Astrocyte (in vitro differentiated cells and primary cell): Measurements from ENCODE around the gene APBB2. TPM values are rescaled to one million over a fixed set of nuclear protein-coding genes. Genes with fewer than 3 reads are reported as not detected.
A peak's percentile ranks its signal among the peaks of the same experiment; 100 is the strongest.

Experiments used
- DNase-seq: peaks from one replicate; pipeline ENCODE4 v3.0.0-alpha.2; 2010; ENCODE audit warnings: low read depth
- FAIRE-seq: peaks from 2 replicates; lab custom pipeline; 2011; peaks lifted over from hg19 to GRCh38; lab: Jason Lieb, UNC
- H2AFZ ChIP-seq: 2 replicates; pipeline ENCODE4 v1.6.0; 2012; ENCODE audit warnings: low read depth, low read length, inconsistent platforms
- H3K27ac ChIP-seq: 2 replicates; pipeline ENCODE4 v1.5.1; 2011; ENCODE audit warnings: low read depth, low read length, inconsistent platforms
- H3K27me3 ChIP-seq: 2 replicates; pipeline ENCODE4 v1.6.0; 2011; ENCODE audit warnings: low read length, inconsistent platforms; ENCODE audit not compliant: insufficient read depth
- H3K36me3 ChIP-seq: 2 replicates; pipeline ENCODE4 v1.5.1; 2011; ENCODE audit warnings: low read length, inconsistent platforms; ENCODE audit not compliant: insufficient read depth
- H3K4me1 ChIP-seq: 2 replicates; pipeline ENCODE4 v1.5.1; 2011; ENCODE audit warnings: low read length, inconsistent platforms; ENCODE audit not compliant: insufficient read depth
- H3K4me2 ChIP-seq: 2 replicates; pipeline ENCODE4 v1.6.0; 2012; ENCODE audit warnings: low read length, inconsistent platforms
- H3K4me3 ChIP-seq: 2 replicates; pipeline ENCODE4 v1.5.1; 2011; ENCODE audit warnings: low read depth, mild to moderate bottlenecking, low read length, inconsistent platforms; ENCODE audit not compliant: insufficient read depth
- H3K79me2 ChIP-seq: 2 replicates; pipeline ENCODE4 v1.6.0; 2012; ENCODE audit warnings: mild to moderate bottlenecking, low read length, inconsistent platforms; ENCODE audit not compliant: insufficient read depth
- H3K9ac ChIP-seq: 2 replicates; pipeline ENCODE4 v1.6.0; 2012; ENCODE audit warnings: mild to moderate bottlenecking, low read length, inconsistent platforms
- H3K9me3 ChIP-seq: 2 replicates; pipeline ENCODE4 v1.5.1; 2012; ENCODE audit warnings: low read depth, mild to moderate bottlenecking, low read length, inconsistent platforms; ENCODE audit not compliant: insufficient read depth
- H4K20me1 ChIP-seq: 2 replicates; pipeline ENCODE4 v1.6.0; 2012; ENCODE audit warnings: low read length, inconsistent platforms; ENCODE audit not compliant: insufficient read depth
- H3K27ac Mint-ChIP-seq: one replicate; pipeline ENCODE4 v1.8.0; 2021; ENCODE audit warnings: mild to moderate bottlenecking, mixed read lengths; ENCODE audit not compliant: unreplicated experiment
- H3K27me3 Mint-ChIP-seq: one replicate; pipeline ENCODE4 v1.8.0; 2021; ENCODE audit warnings: low read depth, mixed read lengths; ENCODE audit not compliant: unreplicated experiment
- H3K36me3 Mint-ChIP-seq: one replicate; pipeline ENCODE4 v1.8.0; 2021; ENCODE audit warnings: low read depth, mixed read lengths; ENCODE audit not compliant: unreplicated experiment
- H3K4me1 Mint-ChIP-seq: one replicate; pipeline ENCODE4 v1.8.0; 2021; ENCODE audit warnings: low read depth, mixed read lengths; ENCODE audit not compliant: unreplicated experiment
- H3K4me3 Mint-ChIP-seq: one replicate; pipeline ENCODE4 v1.8.0; 2021; ENCODE audit warnings: mild to moderate bottlenecking, moderate library complexity, mixed read lengths; ENCODE audit not compliant: unreplicated experiment
- H3K9me3 Mint-ChIP-seq: one replicate; pipeline ENCODE4 v1.8.0; 2021; ENCODE audit warnings: mild to moderate bottlenecking, mixed read lengths; ENCODE audit not compliant: unreplicated experiment
- EZH2 ChIP-seq: IDR thresholded peaks from 2 replicates; pipeline ENCODE4 v1.6.1; 2012; ENCODE audit warnings: mild to moderate bottlenecking, low read length, inconsistent platforms; ENCODE audit not compliant: insufficient read depth
- total RNA-seq: library from RNA; stranded (reverse); gene quantifications from 2 replicates; pipeline ENCODE4 v1.2.1, GENCODE V29; 2021
- TF ChIP-seq, protein P1 (sequence below): IDR thresholded peaks from 2 replicates; pipeline ENCODE4 v1.5.1; 2011; ENCODE audit warnings: low read depth, mild to moderate bottlenecking, inconsistent platforms, low read length, moderate library complexity; ENCODE audit not compliant: insufficient read depth

APBB2 gene
- total RNA-seq, 1 donor from 2014 or later = 173 TPM

DNA sequence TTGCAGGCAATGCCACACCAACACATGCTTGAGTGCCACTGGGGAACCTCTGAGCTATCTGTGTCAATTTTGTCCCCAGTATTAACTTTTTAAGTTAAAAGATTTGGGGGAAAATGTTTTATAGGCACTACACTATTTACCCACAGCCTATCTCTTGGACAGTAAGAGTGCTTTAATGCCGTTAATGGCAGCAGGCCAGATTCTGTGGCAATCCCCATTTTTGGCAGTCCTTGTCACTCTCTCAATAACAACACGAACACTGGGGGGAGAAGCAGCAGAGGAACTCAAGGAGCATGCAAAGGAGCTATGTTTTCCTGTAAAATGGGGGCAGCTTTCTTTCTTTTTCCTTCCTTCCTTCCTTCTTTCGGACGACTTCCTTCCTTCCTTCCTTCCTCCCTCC, 296.0 kb downstream of the APBB2 start:
- Mint-ChIP-seq H3K27me3 (no peaks in the 10 kb centered on the region), H3K36me3 (peaks cover 18% of the 10 kb centered on the region), H3K4me1 (peaks cover 41% of the 10 kb centered on the region), H3K9me3 (no peaks in the 10 kb centered on the region), H3K27ac (peak overlapping the region; percentile 41), H3K4me3 (no peak overlapping the region)
- Histone ChIP-seq H3K27ac (no peak overlapping the region), H3K79me2 (no peaks in the 10 kb centered on the region), H3K4me3 (no peak overlapping the region), H4K20me1 (no peaks in the 10 kb centered on the region), H2AFZ (no peak overlapping the region), H3K36me3 (no peaks in the 10 kb centered on the region), H3K27me3 (no peaks in the 10 kb centered on the region), H3K9ac (no peak overlapping the region), H3K4me2 (no peak overlapping the region), H3K9me3 (no peaks in the 10 kb centered on the region), H3K4me1 (peaks cover 27% of the 10 kb centered on the region)
- DNase-seq = peak; percentile 53
- no peak for TF ChIP-seq EZH2
- TF ChIP-seq, protein P1, sequence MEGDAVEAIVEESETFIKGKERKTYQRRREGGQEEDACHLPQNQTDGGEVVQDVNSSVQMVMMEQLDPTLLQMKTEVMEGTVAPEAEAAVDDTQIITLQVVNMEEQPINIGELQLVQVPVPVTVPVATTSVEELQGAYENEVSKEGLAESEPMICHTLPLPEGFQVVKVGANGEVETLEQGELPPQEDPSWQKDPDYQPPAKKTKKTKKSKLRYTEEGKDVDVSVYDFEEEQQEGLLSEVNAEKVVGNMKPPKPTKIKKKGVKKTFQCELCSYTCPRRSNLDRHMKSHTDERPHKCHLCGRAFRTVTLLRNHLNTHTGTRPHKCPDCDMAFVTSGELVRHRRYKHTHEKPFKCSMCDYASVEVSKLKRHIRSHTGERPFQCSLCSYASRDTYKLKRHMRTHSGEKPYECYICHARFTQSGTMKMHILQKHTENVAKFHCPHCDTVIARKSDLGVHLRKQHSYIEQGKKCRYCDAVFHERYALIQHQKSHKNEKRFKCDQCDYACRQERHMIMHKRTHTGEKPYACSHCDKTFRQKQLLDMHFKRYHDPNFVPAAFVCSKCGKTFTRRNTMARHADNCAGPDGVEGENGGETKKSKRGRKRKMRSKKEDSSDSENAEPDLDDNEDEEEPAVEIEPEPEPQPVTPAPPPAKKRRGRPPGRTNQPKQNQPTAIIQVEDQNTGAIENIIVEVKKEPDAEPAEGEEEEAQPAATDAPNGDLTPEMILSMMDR = no peak
- FAIRE-seq = peak; percentile 17

DNA sequence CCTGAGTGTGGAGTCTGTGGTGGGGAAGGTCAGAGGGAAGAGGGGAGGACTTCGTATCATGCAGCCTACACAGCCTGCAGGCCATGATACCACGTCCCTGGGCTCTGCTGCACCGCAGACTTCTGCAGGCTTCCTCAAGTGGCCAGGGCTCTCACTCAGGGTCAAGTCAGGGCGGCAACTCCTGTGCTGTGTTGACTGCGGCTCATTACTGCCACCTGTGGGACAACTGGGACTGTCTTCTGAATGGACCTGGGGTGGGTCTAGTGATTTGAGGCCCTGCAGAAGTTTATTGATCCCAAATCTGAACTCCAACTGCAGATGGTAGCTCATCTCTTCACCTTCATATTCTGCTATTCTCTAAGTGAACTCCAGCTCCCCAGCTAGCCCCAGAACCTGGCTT, 297.5 kb downstream of the APBB2 start:
- H3K79me2 ChIP-seq = no peaks in the 10 kb centered on the region
- H3K9ac ChIP-seq = peak overlapping the region; percentile 37
- H3K9me3 ChIP-seq = no peaks in the 10 kb centered on the region
- H3K36me3 Mint-ChIP-seq = peaks cover 20% of the 10 kb centered on the region
- no peak overlapping the region for H3K4me3 ChIP-seq
- H3K27ac ChIP-seq = peak overlapping the region; percentile 57
- no peaks in the 10 kb centered on the region for H3K36me3 ChIP-seq
- TF ChIP-seq, protein P1 = peak; percentile 16
- no peak for TF ChIP-seq EZH2
- FAIRE-seq = no peak
- H3K4me1 Mint-ChIP-seq = peaks cover 46% of the 10 kb centered on the region
- peaks cover 27% of the 10 kb centered on the region for H3K4me1 ChIP-seq
- no peak overlapping the region for H2AFZ ChIP-seq
- no peaks in the 10 kb centered on the region for H3K27me3 ChIP-seq
- peak overlapping the region; percentile 96 for H3K27ac Mint-ChIP-seq
- peak overlapping the region; percentile 54 for H3K4me2 ChIP-seq
- no peaks in the 10 kb centered on the region for H4K20me1 ChIP-seq
- DNase-seq = no peak
- H3K27me3 Mint-ChIP-seq = no peaks in the 10 kb centered on the region
- no peaks in the 10 kb centered on the region for H3K9me3 Mint-ChIP-seq
- peak overlapping the region; percentile 64 for H3K4me3 Mint-ChIP-seq

DNA sequence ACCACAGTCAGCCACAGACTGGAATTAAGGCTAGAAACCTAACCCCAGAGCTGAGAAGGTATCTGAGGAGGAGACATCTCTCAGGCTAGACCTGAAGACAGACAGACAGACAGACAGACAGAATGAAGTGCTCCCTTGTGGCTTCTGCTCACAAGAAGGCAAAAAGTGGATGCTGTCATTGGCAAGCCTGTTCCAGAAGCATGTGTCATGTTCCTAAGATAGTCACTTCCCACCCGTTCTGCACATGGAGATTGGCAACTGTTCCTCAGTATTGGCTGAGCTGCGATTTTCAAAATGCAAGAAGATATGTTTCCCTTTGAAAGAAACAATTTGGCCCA, 298.2 kb downstream of the APBB2 start:
- H3K9me3 Mint-ChIP-seq = no peaks in the 10 kb centered on the region
- no peak overlapping the region for H2AFZ ChIP-seq
- FAIRE-seq = peak; percentile 94
- no peaks in the 10 kb centered on the region for H3K27me3 ChIP-seq
- H3K4me1 ChIP-seq = peaks cover 27% of the 10 kb centered on the region
- TF ChIP-seq EZH2 = no peak
- TF ChIP-seq, protein P1 = no peak
- no peaks in the 10 kb centered on the region for H3K79me2 ChIP-seq
- peak overlapping the region; percentile 57 for H3K27ac ChIP-seq
- H3K27me3 Mint-ChIP-seq = no peaks in the 10 kb centered on the region
- peak overlapping the region; percentile 37 for H3K9ac ChIP-seq
- peak overlapping the region; percentile 96 for H3K27ac Mint-ChIP-seq
- H3K4me3 ChIP-seq = no peak overlapping the region
- peaks cover 48% of the 10 kb centered on the region for H3K4me1 Mint-ChIP-seq
- no peaks in the 10 kb centered on the region for H3K9me3 ChIP-seq
- peak overlapping the region; percentile 68 for H3K4me3 Mint-ChIP-seq
- DNase-seq = peak; percentile 84
- H3K4me2 ChIP-seq = peak overlapping the region; percentile 54
- H3K36me3 ChIP-seq = no peaks in the 10 kb centered on the region
- H3K36me3 Mint-ChIP-seq = peaks cover 21% of the 10 kb centered on the region
- H4K20me1 ChIP-seq = no peaks in the 10 kb centered on the region
